HFF-Myc (cell line): Measurements from ENCODE around the gene OLFML2A.

Experiments used
- DNase-seq: peaks from one replicate; pipeline ENCODE4 v3.0.0-alpha.2; 2011; ENCODE audit warnings: low read depth; ENCODE audit errors: extremely low read depth
- H3K4me3 ChIP-seq: replicated peaks from 2 replicates; pipeline ENCODE4 v1.5.1; 2011; ENCODE audit warnings: low read depth, mild to moderate bottlenecking, control low read depth, low read length
- CTCF ChIP-seq: IDR thresholded peaks from 2 replicates; pipeline ENCODE4 v1.5.1; 2012; ENCODE audit warnings: mild to moderate bottlenecking, low read depth, low read length, control low read depth; ENCODE audit errors: missing control alignments

OLFML2A gene

GRCh38 chr9:124849801-124850200 is 72.9 kb downstream of the OLFML2A start:
- no peak overlapping the region for H3K4me3 ChIP-seq
- TF ChIP-seq CTCF = no peak
- DNase-seq = no peak

- H3K4me3 ChIP-seq = peak overlapping the region; percentile 46; the same call in 1 of the 2 replicates
Observed at GRCh38 chr9:124852121-124852828, 75.3 kb downstream of the OLFML2A start.

GRCh38 chr9:124852829-124853531 is 76.0 kb downstream of the OLFML2A start, which contains the start of gene WDR38:
WDR38 (plus strand) TSS chr9:124853460; CDS start chr9:124853532, 72 bp downstream.
- peak within 1 kb of the TSS; percentile 46 for H3K4me3 ChIP-seq
- TF ChIP-seq CTCF = peak; percentile 84
- DNase-seq = no peak

More at GRCh38 chr9:124852121-124852828, 75.3 kb downstream of the OLFML2A start:
- DNase-seq = no peak
- no peak for TF ChIP-seq CTCF

GRCh38 chr9:124853605-124854143 is 76.7 kb downstream of the OLFML2A start:
- H3K4me3 ChIP-seq = peak overlapping the region; percentile 46

GRCh38 chr9:124854161-124854560 is 77.2 kb downstream of the OLFML2A start:
- no peak for TF ChIP-seq CTCF
- no peak for DNase-seq
- H3K4me3 ChIP-seq = no peak overlapping the region

More at GRCh38 chr9:124853605-124854143, 76.7 kb downstream of the OLFML2A start:
- no peak for DNase-seq
- TF ChIP-seq CTCF = no peak

- no peak for DNase-seq
- no peak overlapping the region for H3K4me3 ChIP-seq
- no peak for TF ChIP-seq CTCF
Observed at GRCh38 chr9:124854822-124855221, 77.9 kb downstream of the OLFML2A start.
